ENCODE measurements around the gene FCRL1.

- no peak for TF ChIP-seq EZH2 (IDR thresholded peaks at IDR 0.05; ENCODE audit: low read depth, low read length, severe bottlenecking)
- peak; percentile 70 to 83 (median 79) for TF ChIP-seq CTCF (IDR thresholded peaks at IDR 0.05; ENCODE audit: control extremely low read depth in 1 of 3, insufficient read depth in 1 of 3, low read depth in 1 of 3, low read length in 3 of 3)
- no peak for TF ChIP-seq USF2 (IDR thresholded peaks at IDR 0.05; ENCODE audit: low read length)
- no peak for TF ChIP-seq PHF8 (conservative IDR thresholded peaks at IDR 0.05; ENCODE audit: low read depth, low read length)
- TF ChIP-seq POLR2A (IDR thresholded peaks at IDR 0.05; ENCODE audit: control extremely low read depth in 1 of 2, low read depth in 2 of 2, low read length in 2 of 2): no peak
- no peak for TF ChIP-seq ZNF274 (IDR thresholded peaks at IDR 0.05; ENCODE audit: borderline replicate concordance, extremely low read depth, low read length)
- TF ChIP-seq POLR2AphosphoS5 (IDR thresholded peaks at IDR 0.05; ENCODE audit: low read depth, low read length): no peak
- no peak for TF ChIP-seq EGR1 (IDR thresholded peaks at IDR 0.05; ENCODE audit: borderline replicate concordance, low read depth, low read length)
- no peak for TF ChIP-seq MAX (IDR thresholded peaks at IDR 0.05)
- no peak for TF ChIP-seq JUND (IDR thresholded peaks at IDR 0.05; ENCODE audit: low read length)
- no peak for TF ChIP-seq SUZ12 (IDR thresholded peaks at IDR 0.05; ENCODE audit: low read length)
- TF ChIP-seq RFX5 (IDR thresholded peaks at IDR 0.05; ENCODE audit: borderline replicate concordance, low read depth, low read length): no peak
These were observed 46.2 kb downstream of the FCRL1 start for GRCh38 chr1:157773493-157774350.

Measured in H1 (cell line).